GM21619 (cell line): Measurements from ENCODE around the gene DNAJB4.

Experiments
- ATAC-seq: cut with Tn5 transposase; IDR thresholded peaks from one replicate; pipeline ENCODE4 v1.9.1; 2021; ENCODE audit not compliant: unreplicated experiment

DNAJB4 gene

DNA sequence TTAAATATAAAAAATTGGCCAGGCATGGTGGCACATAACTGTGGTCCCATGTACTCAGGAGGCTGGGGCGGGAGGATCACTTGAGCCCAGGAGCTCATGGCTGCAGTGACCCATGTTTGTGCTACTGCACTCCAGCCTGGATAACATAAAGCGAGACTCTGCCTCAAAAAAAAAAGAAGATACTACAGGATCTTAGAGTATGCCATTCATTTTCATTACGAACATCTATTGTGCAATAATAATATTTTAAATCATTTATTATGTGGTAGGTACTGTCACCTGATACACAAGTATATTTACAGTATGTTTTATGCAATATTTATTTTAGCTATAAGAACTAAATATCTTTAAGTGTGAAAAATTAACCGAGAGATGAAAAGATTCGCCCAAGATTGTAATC lies 31.7 kb downstream of the DNAJB4 start:
- ATAC-seq, result no peak

DNA sequence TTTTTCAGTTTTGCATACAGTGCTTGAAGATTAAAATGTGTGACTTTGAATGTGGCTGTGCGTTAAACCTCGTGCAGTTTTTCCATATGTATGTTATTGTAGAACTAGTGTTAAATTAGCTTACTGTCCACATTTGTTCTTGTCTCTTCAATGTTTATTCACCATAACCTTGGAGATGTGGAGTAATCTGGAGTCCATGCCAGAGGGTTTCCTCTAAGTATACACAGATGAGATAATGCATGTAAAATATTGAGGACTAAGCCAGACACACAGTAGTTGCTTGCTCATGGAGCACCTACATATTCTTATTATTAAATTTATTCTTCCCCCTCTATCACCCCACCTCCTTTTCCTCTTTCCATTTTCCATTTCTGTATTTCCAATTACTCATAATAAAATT lies 33.3 kb downstream of the DNAJB4 start:
- ATAC-seq, result no peak

DNA sequence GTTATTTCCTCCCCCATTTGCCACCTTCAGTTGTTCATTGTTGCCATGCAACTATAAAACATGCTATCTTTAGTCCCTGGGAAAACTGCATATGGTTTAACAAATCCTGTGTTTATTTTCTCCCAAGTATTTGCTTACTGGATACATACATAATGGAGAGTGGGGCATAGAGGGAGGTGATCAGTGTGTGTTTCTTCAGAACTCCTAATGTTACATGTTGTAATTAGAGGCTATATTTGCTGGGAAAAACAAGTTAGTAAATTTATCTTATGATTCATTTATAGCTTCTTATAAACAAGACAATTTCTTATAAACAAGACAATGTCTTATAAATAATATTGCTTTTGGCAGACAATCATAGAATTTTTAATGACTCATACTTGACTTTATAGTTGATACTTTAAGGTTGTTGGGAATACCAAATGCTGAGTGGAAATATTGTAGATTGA lies 33.8 kb downstream of the DNAJB4 start:
- no peak for ATAC-seq

DNA sequence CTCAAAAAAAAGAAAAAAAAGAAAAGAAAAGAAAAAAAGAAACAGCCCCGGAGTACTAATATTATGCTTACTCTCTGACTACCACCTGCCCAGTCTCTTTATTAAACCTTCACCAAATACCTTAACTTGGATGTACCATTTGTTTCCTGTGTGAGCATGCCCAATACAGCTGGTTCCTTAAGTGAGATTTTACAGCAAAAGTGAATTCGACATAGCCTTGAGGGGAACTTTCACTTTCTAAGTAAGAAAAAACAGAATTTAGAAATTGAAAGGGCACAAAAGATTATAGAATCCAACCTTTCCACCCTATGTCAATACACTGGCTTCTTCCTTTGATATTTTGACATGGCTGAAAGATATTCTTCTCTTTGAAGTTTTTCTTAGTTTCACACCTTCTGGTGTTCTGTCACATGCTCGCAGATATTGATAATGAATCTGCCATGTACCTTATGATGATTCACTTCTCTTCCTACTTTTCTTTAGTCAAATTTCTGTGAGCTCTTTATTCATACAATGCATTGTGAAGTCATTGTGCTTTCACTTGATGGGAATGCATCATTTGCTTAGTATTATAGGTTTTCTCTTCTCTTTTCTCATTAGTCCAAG lies 35.8 kb downstream of the DNAJB4 start:
- no peak for ATAC-seq

DNA sequence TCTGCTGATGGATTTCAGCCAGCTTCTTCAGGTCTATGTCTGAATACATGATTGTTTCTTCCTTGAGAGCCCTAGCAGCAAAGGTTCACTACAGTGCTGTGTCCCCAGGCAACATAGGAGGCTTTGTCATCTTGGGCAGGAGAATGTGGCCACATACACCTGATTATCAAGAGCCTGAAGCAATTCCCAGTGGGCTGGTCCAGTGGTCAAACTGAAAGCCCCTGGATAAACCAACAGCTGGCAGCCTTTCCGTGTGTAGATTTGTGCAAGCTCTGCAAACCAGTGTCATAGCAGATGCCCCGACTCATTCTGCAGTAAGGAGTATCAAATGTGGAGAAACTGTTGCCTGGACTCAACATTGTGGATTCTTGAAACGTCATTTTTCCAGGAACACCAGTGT lies 38.7 kb downstream of the DNAJB4 start:
- no peak for ATAC-seq

DNA sequence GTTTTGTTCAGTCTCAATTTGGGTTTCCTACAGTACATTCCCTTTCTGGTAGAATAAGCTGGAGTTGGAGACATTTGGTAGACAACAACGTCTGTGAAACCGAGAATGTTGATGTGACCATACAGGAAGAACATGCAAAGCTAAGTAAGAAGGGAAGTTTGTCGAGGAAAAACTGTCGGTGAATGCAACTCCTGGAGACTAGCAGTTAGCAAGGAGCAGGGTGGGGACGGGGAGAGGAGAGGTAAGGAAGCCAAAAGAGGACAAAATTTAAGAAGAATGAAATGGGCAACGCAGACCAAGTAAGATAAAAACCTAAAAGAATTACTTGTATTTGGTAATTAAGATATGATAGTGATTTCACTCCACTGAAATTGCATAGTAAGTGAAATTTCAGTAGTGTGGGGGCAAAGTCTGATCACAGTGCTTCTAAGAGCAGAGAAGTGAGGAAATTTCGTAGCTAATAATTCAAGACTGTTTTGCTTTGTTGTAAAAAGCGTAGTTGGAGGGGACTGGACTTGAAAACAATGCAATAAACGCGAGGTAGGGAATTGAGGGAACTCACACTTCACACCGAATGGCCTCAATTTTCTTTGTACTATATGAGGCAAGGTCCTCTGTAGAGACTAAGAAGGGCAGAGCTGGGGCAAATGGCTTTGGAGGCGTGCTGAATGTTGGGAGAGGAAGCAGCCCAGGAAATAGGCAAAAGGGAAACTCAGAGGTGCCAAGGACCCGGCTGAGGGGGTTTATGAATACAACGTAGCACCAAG lies 40.2 kb downstream of the DNAJB4 start:
- ATAC-seq, result no peak

DNA sequence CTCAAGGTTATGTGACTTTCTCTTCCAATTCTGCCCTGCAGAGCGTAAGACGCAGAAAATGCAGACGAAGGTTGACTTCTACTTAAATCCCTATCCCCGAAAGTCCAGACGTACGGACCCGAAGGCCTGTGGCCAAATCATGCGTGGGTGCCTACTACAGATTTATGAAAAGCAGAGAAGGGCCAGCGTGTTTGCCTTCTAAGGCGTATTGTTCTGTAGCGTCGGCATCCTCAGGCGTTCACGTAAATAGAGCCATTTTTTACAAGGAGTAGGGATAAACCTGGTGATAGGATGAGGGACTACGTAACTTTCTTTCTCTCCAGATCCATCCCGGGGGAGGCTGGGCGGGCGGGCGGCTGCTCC lies 40.8 kb downstream of the DNAJB4 start:
- ATAC-seq, result no peak

DNA sequence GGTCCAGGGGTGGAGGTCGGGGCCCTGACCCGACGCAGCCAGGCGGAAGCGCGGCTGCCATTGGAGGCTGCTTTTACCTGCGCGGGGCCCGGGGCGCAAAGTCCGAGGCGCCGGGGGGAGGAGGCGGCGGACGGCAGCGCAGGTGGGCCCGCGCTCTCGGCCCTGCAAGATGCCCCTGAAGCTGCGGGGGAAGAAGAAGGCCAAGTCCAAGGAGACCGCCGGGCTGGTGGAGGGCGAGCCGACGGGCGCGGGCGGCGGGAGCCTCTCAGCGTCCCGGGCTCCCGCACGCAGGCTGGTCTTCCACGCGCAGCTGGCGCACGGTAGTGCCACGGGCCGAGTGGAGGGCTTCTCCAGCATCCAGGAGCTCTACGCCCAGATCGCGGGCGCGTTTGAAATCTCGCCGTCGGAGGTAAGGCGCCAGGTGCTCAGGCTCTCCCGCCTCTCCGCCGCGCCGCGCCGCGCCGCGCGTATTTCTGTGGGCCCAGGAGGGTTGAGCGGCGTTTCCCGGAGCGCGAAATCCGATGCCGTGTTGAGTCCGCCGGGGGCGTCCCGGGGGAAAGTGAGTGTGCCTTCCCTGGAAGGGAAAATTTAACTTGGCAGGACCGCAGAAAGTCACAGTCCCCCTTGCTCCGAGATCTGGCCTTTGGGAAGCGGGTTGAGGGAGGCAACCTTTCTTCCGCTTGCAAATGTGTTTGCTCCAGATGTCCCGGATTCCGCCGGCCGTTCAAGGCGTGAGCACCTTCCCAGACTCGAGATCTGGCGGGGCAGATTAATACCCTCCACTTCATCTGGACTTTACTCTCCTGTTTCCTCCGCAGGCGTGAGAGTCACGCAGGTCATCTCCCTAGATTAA lies 41.4 kb downstream of the DNAJB4 start, which contains the start of gene GIPC2:
Gene GIPC2, plus strand, starts transcription at position 41 of the 853 bp plus-strand sequence. Its CDS starts 129 bp downstream, at position 170.
- ATAC-seq, result peak; percentile 49

DNA sequence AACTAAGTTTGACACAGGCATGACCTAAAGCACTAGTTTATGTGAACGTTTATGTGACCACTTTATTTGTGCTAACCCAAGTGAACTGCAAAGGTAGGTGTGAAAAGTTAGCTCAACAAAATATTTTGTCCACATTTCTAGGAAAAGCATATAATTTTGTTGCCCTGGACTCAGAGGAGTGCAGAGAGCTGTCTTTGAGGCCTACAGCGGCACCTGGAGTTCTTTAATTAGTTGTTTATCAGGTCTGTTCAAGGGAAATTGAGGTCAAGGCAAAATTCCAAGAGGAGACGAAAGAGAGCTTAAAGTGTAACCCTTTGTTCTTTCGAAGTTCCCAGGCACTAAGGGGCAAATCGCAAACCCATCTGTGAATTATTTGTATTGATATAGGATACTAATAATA lies 42.4 kb downstream of the DNAJB4 start:
- no peak for ATAC-seq

DNA sequence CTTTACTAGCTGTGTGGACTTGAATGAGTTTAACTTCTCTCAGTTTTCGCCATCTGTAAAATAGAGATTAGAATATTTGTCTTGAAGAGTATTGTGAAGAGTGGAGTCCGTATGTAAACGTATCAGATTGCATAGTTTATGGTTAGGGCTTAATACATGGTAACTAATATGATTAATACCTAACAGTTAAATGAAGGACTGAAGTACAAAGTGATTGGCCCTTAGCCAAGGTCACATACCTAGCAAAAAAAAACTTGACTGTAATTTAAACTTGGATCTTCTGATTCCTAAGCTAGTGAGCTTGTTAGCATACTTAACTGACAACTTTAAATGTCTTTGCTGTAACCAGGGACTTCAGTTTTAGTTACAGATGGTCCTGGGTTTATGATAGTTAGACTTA lies 42.9 kb downstream of the DNAJB4 start:
- no peak for ATAC-seq

DNA sequence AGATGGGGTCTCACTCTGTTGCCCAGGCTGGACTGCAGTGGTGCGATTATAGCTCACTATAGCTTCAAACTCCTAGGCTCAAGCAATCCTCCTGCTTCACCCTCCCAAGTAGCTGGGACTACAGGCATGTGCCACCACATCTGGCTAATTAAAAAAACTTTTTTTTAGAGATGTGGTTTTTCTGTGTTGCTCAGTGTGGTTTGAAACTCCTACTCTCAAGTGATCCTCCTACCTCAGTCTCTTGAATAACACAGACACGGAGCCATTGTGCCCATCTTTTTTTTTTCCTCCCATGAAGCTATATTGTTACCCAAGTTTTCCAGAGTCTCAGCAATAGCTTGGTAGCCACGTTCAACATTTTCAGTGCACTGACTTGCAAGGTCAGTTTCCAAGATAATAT lies 43.7 kb downstream of the DNAJB4 start:
- no peak for ATAC-seq

DNA sequence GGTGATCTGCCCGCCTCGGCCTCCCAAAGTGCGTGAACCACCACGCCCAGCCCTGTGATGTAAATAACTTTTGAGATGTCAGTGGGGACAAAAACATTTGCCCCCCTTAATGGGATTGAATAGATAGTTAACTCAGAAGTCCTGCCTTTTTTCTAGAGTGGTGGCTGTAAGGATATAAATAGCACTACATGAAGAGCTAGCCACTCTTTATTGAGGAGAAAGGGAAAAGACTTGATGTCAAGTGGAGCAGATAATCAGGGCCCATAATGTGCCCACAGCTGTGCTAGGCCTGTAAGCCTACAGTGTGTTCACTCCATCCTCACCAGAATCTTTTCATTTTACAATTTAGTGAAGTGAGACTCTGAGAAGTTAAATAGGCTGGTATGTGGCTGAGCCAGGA lies 44.7 kb downstream of the DNAJB4 start:
- no peak for ATAC-seq

DNA sequence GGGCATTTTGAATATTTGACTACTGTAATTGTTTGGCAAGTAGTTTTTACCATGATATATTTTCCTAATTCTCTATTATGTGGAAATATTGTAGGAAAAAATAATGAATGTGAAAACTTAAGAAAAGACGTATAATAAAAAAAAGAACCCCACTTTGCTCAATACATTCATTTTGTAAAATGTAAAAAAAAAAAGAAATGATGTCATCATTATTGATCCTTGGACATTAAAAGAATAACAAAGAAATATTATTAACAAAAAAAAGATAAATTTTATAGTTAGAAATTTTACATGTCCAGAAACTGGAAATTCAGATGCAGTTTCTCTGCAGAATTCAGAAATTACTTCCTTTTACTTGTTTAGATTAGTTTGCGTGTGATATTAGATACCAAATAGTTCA lies 46.3 kb downstream of the DNAJB4 start:
- no peak for ATAC-seq

DNA sequence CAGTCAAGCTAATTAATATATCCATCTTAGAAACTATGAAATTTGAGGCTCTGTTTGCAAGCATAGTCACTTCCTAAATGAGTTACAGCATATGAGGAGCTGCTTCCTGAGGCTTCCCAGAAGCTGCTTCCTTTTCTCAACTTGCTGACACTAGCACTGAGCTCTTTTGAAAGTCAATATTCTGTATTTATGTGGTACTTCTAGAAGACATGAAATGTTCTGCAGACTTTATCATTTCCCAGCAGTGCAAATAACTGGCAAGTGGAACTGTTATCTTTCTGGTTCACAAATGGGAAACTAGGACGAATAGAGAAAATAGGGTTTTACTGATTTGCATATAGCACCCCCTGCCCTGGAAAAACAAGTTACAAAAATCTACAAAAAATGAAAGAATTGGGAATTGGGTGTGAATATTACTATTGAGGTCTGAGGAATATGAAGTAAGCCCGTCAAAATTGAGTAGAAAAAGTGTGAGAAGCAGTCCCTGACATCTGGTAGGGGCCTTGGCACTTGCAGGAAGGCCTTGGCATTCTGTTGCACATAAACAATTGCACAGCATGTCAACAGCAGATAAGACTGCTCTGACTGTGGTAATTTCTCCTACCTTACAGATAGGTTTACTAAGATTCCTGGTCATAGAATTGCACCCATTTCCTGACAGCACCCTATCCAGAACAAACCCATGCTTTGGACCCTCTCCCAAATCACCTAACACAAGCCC lies 48.1 kb downstream of the DNAJB4 start:
- ATAC-seq, result no peak

DNA sequence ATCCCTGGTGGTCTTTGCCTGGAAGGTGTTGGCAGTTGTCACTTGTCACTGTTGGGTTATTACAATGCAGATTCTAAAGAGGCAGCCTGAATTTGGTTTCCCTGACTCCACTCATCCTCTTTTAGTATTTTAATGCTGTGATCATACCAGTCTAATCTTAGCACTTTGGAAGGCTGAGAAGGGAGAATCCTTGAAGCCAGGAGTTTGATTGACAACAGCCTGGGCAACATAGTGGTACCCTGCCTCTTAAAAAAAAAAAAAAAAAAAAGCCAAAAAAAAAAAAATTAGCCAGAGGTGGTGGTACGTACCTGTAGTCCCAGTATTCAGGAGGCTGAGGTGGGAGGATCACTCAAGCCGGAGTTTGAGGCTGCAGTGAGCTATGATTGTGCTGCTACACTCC lies 48.8 kb downstream of the DNAJB4 start:
- no peak for ATAC-seq

DNA sequence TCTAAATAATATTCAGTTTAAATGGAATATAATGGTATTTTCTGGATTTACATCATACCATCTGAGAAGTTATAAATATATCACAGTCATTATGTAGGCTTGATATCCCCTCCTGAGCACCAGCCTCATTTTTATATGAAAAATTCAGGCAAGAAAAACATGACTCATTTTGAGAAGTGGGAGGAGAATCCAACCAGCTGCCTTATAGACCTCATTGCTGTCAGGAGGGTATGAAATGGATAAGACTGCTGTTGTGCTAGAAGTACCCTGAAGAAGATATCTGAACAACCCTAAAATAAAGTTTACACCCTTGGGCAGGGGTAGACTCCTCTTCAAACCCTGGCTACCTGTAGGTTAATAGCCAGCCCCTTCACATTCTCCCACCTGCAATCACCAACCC lies 49.8 kb downstream of the DNAJB4 start:
- no peak for ATAC-seq

DNA sequence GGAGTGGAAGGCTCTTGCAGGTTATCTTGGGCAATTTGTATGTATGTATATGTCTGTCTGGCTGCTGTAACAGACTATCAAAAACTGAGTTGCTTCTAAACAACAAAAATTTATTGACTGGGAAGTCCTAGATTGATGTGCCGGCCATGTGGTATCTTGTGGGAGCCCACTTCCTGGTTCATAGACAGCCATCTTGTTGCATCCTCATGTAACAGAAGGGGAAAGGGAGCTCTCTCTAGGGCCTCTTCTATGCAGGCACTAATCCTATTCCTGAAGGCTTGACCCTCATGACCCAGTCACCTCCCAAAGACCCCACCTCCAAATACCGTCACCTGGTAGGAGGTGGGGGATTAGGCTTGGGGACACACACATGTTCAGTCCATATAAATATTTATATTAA lies 50.2 kb downstream of the DNAJB4 start:
- ATAC-seq, result no peak

DNA sequence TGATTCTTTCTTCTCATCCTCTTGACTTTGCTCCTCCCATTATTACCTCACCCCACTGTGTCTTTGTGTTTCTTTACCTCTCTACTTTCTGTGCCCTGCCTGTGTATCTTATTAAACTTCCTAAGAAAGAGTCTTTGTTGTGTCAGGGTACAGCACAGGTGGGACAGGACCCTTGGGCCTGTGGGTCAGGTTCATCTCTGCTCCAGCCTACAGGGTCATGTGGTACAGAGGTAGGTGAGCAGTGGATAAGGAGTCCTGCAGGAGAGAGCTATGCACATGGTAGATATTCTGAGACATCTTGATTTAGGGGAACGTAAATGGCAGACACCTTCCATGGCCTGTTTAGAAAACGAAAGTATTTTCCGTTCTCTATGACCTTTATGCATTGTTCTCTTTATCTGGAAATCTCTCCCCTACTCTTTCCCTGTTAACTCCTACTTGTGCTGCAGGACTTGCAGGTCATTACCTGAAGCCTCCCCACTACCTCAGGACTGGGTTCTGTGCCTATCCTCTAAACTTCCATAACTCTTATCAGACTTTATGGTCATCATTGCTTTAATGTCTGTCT lies 50.9 kb downstream of the DNAJB4 start:
- ATAC-seq, result no peak

DNA sequence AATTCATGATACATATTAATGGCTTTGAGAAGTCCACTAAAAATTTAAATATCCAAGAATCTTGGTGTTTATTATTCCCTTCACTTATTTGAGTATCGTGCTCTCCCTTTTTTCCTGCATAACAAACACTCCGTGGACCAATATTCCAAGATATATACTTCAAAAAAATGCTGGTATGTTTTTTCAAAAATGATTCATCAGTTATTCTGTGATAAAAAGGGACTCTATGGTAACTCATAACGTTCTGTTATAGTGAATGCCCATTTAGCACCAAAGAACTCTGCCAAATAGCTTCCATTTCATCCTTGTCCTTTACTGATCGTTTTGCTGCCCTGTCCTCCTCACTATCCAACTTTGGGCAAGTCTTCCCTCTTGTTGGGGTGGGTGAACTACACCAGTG lies 53.9 kb downstream of the DNAJB4 start:
- ATAC-seq, result no peak

DNA sequence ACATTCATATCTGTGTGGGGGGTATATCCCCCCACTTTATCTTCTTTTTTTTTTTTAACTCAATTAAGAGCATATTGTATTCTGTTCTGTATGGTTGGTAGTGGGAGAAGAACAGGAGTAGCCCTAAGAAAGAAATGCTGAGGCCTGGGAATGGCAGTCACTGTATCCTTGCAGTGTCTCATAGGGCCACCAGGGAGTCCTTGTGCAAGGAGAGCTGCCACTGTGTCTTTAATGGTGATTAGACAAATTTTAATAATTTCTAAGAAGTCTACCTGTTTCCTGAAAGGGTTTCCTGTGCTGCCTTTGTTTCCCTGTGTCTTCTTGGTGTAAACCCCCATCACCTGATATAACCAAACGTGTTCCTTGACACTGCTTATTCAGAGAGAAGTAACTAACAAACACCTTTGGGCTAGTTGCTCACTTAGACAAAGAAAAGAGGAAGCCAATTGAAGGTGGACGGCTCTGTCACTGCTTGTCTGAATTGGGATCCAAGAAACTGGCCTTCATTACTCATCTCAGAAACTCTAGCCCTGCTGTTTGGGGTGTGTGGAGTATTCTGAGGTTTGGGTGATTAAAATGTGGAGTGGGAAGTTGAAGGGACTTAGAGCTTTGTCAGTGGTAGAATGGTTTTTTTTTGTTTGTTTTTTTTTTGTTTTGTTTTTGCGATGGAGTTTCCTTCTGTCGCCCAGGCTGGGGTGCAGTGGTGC lies 56.3 kb downstream of the DNAJB4 start:
- ATAC-seq, result peak; percentile 90
